AG04450 (cell line): Measurements from ENCODE around the gene MTG1. TPM values are rescaled to one million over a fixed set of nuclear protein-coding genes. Genes with fewer than 3 reads are reported as not detected.

Experiments used
- CTCF ChIA-PET: fragments of 300-600, 350-600 bp; formaldehyde crosslinking; extraction: SDS; loops from one replicate; lab custom pipeline; 2022; ENCODE audit warnings: antibody characterized with exemption, inconsistent platforms; lab: Charles Lee
- POLR2A ChIA-PET: fragments of 350-600 bp; formaldehyde crosslinking; extraction: SDS; loops from one replicate; lab custom pipeline; 2021; ENCODE audit warnings: antibody characterized with exemption, inconsistent platforms; lab: Yijun Ruan, JAX
- DNase-seq: peaks from one replicate; pipeline ENCODE4 v3.0.0-alpha.2; 2011; ENCODE audit warnings: low read depth, low spot score
- H3K27ac ChIP-seq: one replicate; pipeline ENCODE4 v1.5.1; 2012; ENCODE audit warnings: low read depth, low read length, control low read depth
- H3K27me3 ChIP-seq: one replicate; pipeline ENCODE4 v1.6.0; 2012; ENCODE audit warnings: low read length; ENCODE audit not compliant: control insufficient read depth, insufficient read depth
- H3K4me3 ChIP-seq: 2 replicates; pipeline ENCODE4 v1.5.1; 2011; ENCODE audit warnings: mild to moderate bottlenecking, low read depth, low read length, control low read depth
- H3K9me3 ChIP-seq: 2 replicates; pipeline ENCODE4 v1.5.1; 2012; ENCODE audit warnings: low read length; ENCODE audit not compliant: control insufficient read depth, insufficient read depth
- polyA plus RNA-seq: library from polyadenylated mRNA; depleted of rRNA; stranded (reverse); fragments of >200 nt; gene quantifications from 2 replicates; pipeline ENCODE4 v1.2.3, GENCODE V29; 2011
- TF ChIP-seq, protein P1 (sequence below): IDR thresholded peaks from 2 replicates; pipeline ENCODE4 v1.5.1; 2011; ENCODE audit warnings: low read depth, low read length, control low read depth, inconsistent platforms

Gene MTG1
- polyA plus RNA-seq, 1 experiment, result 36.1 TPM

DNA sequence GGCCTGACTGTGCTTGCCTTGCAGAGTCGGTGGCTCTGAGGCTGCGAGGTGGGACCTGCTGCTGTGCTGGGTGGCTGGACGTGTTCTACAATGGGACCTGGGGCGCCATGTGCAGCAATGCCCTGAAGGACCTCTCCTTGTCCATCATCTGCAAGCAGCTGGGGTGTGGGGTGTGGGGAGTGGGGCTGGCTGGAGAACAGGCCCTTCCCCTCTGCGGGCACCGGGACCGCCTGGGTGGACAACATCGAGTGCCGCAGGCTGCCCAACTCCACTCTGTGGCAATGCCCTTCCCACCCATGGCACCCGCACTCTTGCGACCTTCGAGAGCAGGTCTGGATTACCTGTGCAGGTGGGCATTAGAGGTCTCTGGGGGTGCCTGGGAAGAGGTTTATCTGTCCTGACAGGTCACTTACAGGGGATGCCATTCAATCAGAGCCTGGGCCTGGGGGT lies 70.7 kb downstream of the MTG1 start:
- Histone ChIP-seq H3K27ac (no peak overlapping the region), H3K27me3 (no peaks in the 10 kb centered on the region), H3K4me3 (no peak overlapping the region), H3K9me3 (peaks cover under 1% of the 10 kb centered on the region; the same call in 1 of the 2 replicates)
- TF ChIP-seq, protein P1, sequence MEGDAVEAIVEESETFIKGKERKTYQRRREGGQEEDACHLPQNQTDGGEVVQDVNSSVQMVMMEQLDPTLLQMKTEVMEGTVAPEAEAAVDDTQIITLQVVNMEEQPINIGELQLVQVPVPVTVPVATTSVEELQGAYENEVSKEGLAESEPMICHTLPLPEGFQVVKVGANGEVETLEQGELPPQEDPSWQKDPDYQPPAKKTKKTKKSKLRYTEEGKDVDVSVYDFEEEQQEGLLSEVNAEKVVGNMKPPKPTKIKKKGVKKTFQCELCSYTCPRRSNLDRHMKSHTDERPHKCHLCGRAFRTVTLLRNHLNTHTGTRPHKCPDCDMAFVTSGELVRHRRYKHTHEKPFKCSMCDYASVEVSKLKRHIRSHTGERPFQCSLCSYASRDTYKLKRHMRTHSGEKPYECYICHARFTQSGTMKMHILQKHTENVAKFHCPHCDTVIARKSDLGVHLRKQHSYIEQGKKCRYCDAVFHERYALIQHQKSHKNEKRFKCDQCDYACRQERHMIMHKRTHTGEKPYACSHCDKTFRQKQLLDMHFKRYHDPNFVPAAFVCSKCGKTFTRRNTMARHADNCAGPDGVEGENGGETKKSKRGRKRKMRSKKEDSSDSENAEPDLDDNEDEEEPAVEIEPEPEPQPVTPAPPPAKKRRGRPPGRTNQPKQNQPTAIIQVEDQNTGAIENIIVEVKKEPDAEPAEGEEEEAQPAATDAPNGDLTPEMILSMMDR, result no peak
- ChIA-PET CTCF (no interaction called here), POLR2A (no interaction called here)
- DNase-seq, result no peak

DNA sequence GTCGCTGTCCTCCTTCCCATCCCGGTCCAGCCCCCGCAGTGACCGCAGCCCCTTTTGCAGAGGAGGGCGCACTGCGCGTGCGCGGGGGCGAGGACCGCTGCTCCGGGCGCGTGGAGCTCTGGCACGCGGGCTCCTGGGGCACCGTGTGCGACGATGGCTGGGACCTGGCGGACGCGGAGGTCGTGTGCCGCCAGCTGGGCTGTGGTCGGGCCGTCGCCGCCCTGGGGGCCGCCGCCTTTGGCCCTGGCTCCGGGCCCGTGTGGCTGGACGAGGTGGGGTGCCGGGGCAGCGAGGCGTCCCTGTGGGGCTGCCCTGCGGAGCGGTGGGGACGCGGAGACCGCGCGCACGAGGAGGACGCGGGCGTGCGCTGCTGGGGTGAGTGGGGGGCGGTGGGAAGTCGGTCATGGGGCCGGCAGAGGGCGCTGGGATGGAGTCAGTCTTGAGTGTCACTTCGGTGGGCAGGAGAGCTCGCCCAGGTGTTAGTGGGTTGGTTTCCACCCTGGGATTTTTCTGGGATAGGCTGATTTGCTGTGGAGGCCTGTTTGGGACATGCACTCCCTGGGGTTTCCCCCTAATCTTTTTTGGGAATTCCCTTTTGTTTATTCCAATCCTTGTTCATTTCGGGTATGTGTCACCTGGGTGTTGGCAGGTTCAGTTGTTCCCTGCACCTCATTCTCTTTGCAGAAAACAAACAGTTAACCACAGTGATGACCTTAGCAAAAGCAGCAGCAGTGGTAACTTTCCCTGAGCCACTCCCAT lies 71.4 kb downstream of the MTG1 start:
- no peaks in the 10 kb centered on the region for H3K27me3 ChIP-seq
- ChIA-PET POLR2A (no interaction called here), CTCF (interaction anchor here (1.3 kb wide), 1 partner anchor 136 kb away, joined by 5 read pairs; no protein-coding TSS in a partner anchor)
- no peak overlapping the region for H3K4me3 ChIP-seq
- TF ChIP-seq, protein P1, result no peak
- DNase-seq, result no peak
- no peak overlapping the region for H3K27ac ChIP-seq
- no peaks in the 10 kb centered on the region; the same call in 1 of the 2 replicates for H3K9me3 ChIP-seq

DNA sequence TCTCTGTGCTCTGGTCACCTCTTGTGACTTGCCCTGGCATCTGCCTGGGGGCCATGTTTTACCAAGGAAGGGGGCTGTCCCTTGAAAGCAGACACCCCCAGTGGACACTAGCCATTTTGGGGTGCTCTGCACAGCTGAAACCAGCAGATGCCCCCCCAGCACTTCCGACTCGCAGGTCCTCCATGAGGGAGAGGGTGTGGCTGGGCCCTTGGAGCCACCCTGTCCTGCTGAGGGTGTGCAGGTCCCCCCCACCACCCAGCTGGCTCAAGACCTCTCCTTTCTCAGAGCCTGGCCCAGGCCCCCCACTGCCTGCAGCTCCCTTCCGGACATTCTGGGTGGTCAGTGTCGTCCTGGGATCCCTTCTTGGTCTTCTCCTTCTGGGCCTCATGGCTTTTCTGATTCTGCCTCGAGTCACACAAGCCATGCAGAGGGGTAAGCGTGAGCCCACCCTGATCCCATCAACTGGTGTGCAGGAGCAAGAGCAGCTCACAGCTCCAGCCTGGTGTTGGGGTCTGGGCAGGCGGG lies 72.1 kb downstream of the MTG1 start:
- TF ChIP-seq, protein P1, result no peak
- Histone ChIP-seq H3K27me3 (no peaks in the 10 kb centered on the region), H3K27ac (no peak overlapping the region), H3K9me3 (no peaks in the 10 kb centered on the region; the same call in 1 of the 2 replicates), H3K4me3 (no peak overlapping the region)
- no peak for DNase-seq
- POLR2A ChIA-PET, result no interaction called here
- CTCF ChIA-PET, result interaction anchor here (1.3 kb wide), 1 partner anchor 137 kb away, joined by 5 read pairs; no protein-coding TSS in a partner anchor

DNA sequence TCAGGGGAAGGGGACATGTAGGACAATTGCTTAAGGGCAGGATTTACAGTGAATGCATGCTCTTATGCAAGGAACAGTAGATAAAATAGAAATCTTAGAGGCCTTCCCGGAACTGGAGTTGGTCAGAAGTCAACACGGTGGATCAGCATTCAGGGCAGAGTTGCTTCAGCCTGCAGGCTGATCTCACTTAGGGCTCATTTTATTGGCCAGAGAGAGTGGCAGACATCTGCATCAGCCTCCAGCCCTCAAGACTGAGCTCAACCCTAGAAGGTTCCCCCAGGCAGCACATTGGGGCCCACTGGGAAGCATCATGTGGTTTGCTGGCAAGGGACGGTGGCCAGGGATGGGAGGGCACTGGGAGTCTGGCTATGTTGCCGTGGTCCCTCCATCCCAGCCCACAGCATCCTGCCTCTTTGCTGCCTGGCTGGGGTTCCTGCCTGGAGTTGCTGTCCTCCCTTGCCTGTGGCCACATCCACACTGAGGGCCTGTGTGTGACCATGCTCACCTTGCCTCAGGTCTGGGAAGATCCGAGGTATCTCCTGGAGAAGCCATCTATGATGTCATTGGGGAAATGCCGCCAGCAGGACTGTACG lies 72.8 kb downstream of the MTG1 start:
- DNase-seq, result no peak
- TF ChIP-seq, protein P1, result no peak
- H3K27me3 ChIP-seq, result no peaks in the 10 kb centered on the region
- ChIA-PET POLR2A (no interaction called here), CTCF (interaction anchor here (1.3 kb wide), 1 partner anchor 137 kb away, joined by 5 read pairs; no protein-coding TSS in a partner anchor)
- no peak overlapping the region for H3K4me3 ChIP-seq
- no peaks in the 10 kb centered on the region; the same call in 1 of the 2 replicates for H3K9me3 ChIP-seq
- H3K27ac ChIP-seq, result no peak overlapping the region
